ENCODE measurements around the gene EXOC3L1.

GRCh38 chr16:67228905-67229304 lies 39.0 kb upstream of the EXOC3L1 start:
- no peak for TF ChIP-seq CTCF (IDR thresholded peaks at IDR 0.05)
- no peak for TF ChIP-seq POLR2A (IDR thresholded peaks at IDR 0.05)
- TF ChIP-seq POLR2AphosphoS5 (IDR thresholded peaks at IDR 0.05): no peak
- no peak for TF ChIP-seq EP300 (IDR thresholded peaks at IDR 0.05; ENCODE audit: low read depth)
